Calu3 (cell line): ENCODE measurements around the gene TSEN15. TPM values are rescaled to one million over a fixed set of nuclear protein-coding genes. Genes with fewer than 3 reads are reported as not detected.

Source experiments
- BruUV-seq: library from RNA; stranded (reverse); fragments of 400-500 nt; replicated peaks from 2 replicates; lab custom pipeline; 2021; lab: Mats Ljungman, UMichigan
- CTCF ChIA-PET: fragments of 300-600 bp; sonication (Branson Sonifier 250); formaldehyde crosslinking; loops from one replicate; lab custom pipeline; 2022; ENCODE audit warnings: antibody characterized with exemption; lab: Charles Lee
- DNase-seq: peaks from one replicate; pipeline ENCODE4 v3.0.0; 2022
- H3K27ac Mint-ChIP-seq: one replicate; pipeline ENCODE4 v1.8.0; 2022; ENCODE audit warnings: mixed read lengths; ENCODE audit not compliant: unreplicated experiment
- H3K27me3 Mint-ChIP-seq: one replicate; pipeline ENCODE4 v1.8.0; 2022; ENCODE audit warnings: mixed read lengths; ENCODE audit not compliant: unreplicated experiment
- H3K36me3 Mint-ChIP-seq: one replicate; pipeline ENCODE4 v1.8.0; 2022; ENCODE audit warnings: mild to moderate bottlenecking, moderate library complexity, mixed read lengths; ENCODE audit not compliant: insufficient read depth, unreplicated experiment
- H3K4me1 Mint-ChIP-seq: one replicate; pipeline ENCODE4 v1.8.0; 2022; ENCODE audit warnings: mild to moderate bottlenecking, low read depth, mixed read lengths; ENCODE audit not compliant: unreplicated experiment
- H3K4me3 Mint-ChIP-seq: one replicate; pipeline ENCODE4 v1.8.0; 2022; ENCODE audit warnings: mild to moderate bottlenecking, low read depth, moderate library complexity, mixed read lengths; ENCODE audit not compliant: unreplicated experiment
- H3K9me3 Mint-ChIP-seq: one replicate; pipeline ENCODE4 v1.8.0; 2022; ENCODE audit warnings: low read depth, mixed read lengths; ENCODE audit not compliant: unreplicated experiment
- intact Hi-C: fragments of 100-400 bp; cut with micrococcal nuclease; formaldehyde crosslinking; loops from one replicate; pipeline ENCODE4 v1.10.0; 2022; ENCODE audit not compliant: unreplicated experiment
- total RNA-seq: library from RNA; stranded (reverse); gene quantifications from 2 replicates; pipeline ENCODE4 v1.2.3, GENCODE V29; 2022
- TF ChIP-seq, protein P1 (sequence below): fragments of 200-600 bp; IDR thresholded peaks from one replicate; pipeline ENCODE4 v1.8.0; 2022; ENCODE audit warnings: antibody characterized with exemption; ENCODE audit not compliant: unreplicated experiment

The TSEN15 gene
- total RNA-seq, 1 experiment from 2014 or later, result 62.6 TPM

DNA sequence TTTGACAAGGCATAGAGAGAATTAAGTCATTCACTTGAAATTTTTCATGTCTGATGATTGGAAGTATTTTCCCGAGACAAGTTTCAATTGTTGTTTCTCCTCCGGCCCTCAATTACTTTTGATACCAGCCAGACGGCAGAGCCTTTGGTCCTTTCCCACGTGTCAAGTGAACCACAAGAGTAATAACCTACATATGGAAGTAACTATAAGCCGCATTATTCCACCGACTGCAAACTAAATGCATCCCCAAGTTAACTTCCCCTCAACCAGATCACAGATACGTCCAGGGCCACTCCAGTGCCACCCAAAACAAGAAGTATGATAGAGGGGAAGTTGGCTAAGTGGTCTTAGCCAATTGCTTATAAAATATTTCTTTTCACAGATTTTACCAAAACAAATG lies 34.2 kb upstream of the TSEN15 start:
- CTCF ChIA-PET, result no interaction called here
- Mint-ChIP-seq H3K4me1 (no peaks in the 10 kb centered on the region), H3K36me3 (no peaks in the 10 kb centered on the region), H3K4me3 (no peak overlapping the region), H3K27me3 (peaks cover 21% of the 10 kb centered on the region), H3K27ac (no peak overlapping the region), H3K9me3 (peaks cover 2% of the 10 kb centered on the region)
- TF ChIP-seq, protein P1, sequence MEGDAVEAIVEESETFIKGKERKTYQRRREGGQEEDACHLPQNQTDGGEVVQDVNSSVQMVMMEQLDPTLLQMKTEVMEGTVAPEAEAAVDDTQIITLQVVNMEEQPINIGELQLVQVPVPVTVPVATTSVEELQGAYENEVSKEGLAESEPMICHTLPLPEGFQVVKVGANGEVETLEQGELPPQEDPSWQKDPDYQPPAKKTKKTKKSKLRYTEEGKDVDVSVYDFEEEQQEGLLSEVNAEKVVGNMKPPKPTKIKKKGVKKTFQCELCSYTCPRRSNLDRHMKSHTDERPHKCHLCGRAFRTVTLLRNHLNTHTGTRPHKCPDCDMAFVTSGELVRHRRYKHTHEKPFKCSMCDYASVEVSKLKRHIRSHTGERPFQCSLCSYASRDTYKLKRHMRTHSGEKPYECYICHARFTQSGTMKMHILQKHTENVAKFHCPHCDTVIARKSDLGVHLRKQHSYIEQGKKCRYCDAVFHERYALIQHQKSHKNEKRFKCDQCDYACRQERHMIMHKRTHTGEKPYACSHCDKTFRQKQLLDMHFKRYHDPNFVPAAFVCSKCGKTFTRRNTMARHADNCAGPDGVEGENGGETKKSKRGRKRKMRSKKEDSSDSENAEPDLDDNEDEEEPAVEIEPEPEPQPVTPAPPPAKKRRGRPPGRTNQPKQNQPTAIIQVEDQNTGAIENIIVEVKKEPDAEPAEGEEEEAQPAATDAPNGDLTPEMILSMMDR, result no peak
- intact Hi-C loops, result no loop called here
- no peak for DNase-seq
- BruUV-seq, result no TSS peak

DNA sequence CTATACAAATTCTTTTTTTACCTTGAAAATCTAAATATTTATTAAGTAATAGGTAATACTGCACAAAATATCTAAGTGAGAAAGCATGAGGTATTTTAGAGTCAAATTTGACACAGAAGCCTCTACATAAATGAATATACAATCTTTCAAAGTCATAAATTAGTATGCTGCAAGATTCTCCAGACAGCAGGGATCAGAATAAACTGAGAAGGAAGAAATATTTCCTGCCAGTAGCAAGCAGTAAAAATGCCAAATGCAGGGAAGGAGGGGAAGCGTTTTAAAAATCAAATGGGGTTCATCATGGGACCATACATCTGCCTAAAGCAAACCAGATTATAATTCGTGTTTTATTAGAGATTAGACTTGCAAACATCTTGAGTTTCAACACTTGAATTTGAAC lies 32.9 kb upstream of the TSEN15 start:
- Mint-ChIP-seq H3K4me3 (no peak overlapping the region), H3K4me1 (no peaks in the 10 kb centered on the region), H3K36me3 (no peaks in the 10 kb centered on the region), H3K27me3 (peaks cover 15% of the 10 kb centered on the region), H3K9me3 (peaks cover 2% of the 10 kb centered on the region), H3K27ac (no peak overlapping the region)
- TF ChIP-seq, protein P1, result no peak
- no peak for DNase-seq
- intact Hi-C loops, result no loop called here
- BruUV-seq, result no TSS peak
- CTCF ChIA-PET, result no interaction called here

DNA sequence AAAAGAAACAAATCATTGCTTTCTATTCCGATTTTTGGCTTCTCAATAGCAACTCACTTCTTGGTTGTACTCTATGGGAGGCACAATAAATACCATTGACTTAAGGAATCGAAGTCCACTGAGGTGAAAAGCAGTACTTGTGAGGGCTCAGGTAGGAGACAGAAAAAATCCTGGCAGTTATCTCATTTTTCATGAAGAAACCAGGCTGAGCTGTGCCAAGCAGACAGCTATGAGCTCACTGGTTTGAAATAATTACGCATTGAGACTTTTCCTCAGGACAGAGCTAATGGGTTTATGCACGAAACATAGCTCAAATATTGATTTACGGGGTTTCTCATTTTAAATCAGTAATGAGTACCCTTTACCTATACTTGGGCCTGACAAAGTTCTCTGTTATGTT lies 32.5 kb upstream of the TSEN15 start:
- Mint-ChIP-seq H3K27ac (no peak overlapping the region), H3K4me3 (no peak overlapping the region), H3K36me3 (no peaks in the 10 kb centered on the region), H3K9me3 (peaks cover under 1% of the 10 kb centered on the region), H3K27me3 (peaks cover 12% of the 10 kb centered on the region), H3K4me1 (no peaks in the 10 kb centered on the region)
- intact Hi-C loops, result no loop called here
- CTCF ChIA-PET, result no interaction called here
- TF ChIP-seq, protein P1, result no peak
- no peak for DNase-seq
- no TSS peak for BruUV-seq

DNA sequence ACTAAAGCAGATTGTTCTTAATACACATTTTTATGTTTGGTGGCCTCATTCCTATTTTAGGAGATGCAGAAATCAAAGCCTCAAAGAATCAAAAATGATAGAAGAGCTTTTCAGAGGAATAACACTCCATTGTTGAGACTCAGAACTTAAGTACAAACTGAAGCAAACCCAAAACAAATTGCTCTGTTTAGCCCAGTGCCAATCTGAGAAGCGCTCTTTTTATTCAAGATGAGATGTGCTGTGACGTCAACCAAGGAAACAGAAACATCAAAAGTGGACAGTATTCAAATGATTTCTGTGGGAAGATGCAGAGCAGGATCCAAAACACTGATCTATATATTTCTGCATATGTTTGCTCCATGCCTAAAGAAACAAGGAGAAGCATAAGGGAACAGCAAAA lies 32.0 kb upstream of the TSEN15 start:
- CTCF ChIA-PET, result no interaction called here
- no peaks in the 10 kb centered on the region for H3K36me3 Mint-ChIP-seq
- no TSS peak for BruUV-seq
- no peak for DNase-seq
- H3K27me3 Mint-ChIP-seq, result peaks cover 7% of the 10 kb centered on the region
- H3K4me1 Mint-ChIP-seq, result no peaks in the 10 kb centered on the region
- no peak overlapping the region for H3K4me3 Mint-ChIP-seq
- no peak overlapping the region for H3K27ac Mint-ChIP-seq
- no peaks in the 10 kb centered on the region for H3K9me3 Mint-ChIP-seq
- TF ChIP-seq, protein P1, result no peak
- intact Hi-C loops, result no loop called here

DNA sequence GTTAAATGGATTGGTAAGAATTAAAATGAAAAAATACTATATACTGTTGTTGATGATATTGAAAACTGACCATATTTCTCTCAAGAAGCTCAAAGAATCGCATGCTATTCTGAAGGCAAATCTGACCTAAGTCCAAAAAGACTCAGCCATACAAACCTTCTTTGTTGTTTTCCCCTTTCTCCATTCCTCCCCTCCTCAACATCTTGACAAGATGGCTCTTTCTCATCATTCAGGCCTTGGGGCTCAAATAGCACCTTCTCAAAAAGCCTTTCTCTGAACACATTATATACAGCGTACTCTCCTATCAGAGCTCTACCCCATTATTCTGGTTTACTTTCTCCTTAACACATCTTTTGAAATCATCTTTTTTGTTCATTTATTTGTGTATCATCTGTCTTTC lies 31.2 kb upstream of the TSEN15 start:
- no peaks in the 10 kb centered on the region for H3K36me3 Mint-ChIP-seq
- TF ChIP-seq, protein P1, result no peak
- no peak overlapping the region for H3K4me3 Mint-ChIP-seq
- DNase-seq, result no peak
- CTCF ChIA-PET, result no interaction called here
- H3K27me3 Mint-ChIP-seq, result no peaks in the 10 kb centered on the region
- H3K4me1 Mint-ChIP-seq, result peaks cover 6% of the 10 kb centered on the region
- no peak overlapping the region for H3K27ac Mint-ChIP-seq
- no peaks in the 10 kb centered on the region for H3K9me3 Mint-ChIP-seq
- no TSS peak for BruUV-seq
- intact Hi-C loops, result no loop called here
